Panc1 (cell line): Measurements from ENCODE around the gene RPL37A.

Experiments used
- SIN3A ChIP-seq: IDR thresholded peaks from 2 replicates; pipeline ENCODE4 v1.6.1; 2012; ENCODE audit warnings: low read depth, mild to moderate bottlenecking, low read length, moderate library complexity, borderline replicate concordance; ENCODE audit not compliant: insufficient read depth
- TCF7L2 ChIP-seq: IDR thresholded peaks from 2 replicates; pipeline ENCODE4 v1.6.1; 2011; ENCODE audit warnings: mild to moderate bottlenecking, low read depth, low read length, inconsistent platforms
- TF ChIP-seq, protein P1 (sequence below): fragments of 450-650 bp; IDR thresholded peaks from 2 replicates; pipeline ENCODE4 v1.5.1; 2017; ENCODE audit warnings: mild to moderate bottlenecking
- TF ChIP-seq, protein P2 (sequence below), 2 experiments: IDR thresholded peaks; 2 replicates each; pipeline ENCODE4 v1.6.1; 2011 to 2012; ENCODE audit warnings: low read depth in 2 of 2, control low read depth in 1 of 2, low read length in 1 of 2, mild to moderate bottlenecking in 1 of 2, moderate library complexity in 1 of 2; ENCODE audit not compliant: insufficient read depth in 1 of 2

DNA sequence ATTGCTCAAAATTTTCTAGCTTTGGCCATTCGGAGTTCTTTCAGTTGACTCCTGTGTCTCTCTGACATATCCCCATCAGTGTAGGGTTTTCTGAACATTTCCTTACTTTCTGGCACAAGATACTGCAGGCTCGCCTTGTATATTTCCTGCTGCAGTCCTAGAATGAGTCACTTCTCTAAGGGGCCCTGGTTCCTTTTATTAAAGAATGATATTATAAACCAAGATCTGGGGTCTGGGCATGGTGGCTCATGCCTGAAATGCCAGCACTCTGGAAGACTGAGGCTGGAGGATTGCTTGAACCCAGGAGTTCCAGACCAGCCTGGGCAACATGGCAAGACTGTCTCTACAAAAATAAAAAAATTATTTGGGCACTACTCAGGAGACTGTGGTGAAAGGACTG, 3.0 kb upstream of the RPL37A start:
- TF ChIP-seq, protein P1, sequence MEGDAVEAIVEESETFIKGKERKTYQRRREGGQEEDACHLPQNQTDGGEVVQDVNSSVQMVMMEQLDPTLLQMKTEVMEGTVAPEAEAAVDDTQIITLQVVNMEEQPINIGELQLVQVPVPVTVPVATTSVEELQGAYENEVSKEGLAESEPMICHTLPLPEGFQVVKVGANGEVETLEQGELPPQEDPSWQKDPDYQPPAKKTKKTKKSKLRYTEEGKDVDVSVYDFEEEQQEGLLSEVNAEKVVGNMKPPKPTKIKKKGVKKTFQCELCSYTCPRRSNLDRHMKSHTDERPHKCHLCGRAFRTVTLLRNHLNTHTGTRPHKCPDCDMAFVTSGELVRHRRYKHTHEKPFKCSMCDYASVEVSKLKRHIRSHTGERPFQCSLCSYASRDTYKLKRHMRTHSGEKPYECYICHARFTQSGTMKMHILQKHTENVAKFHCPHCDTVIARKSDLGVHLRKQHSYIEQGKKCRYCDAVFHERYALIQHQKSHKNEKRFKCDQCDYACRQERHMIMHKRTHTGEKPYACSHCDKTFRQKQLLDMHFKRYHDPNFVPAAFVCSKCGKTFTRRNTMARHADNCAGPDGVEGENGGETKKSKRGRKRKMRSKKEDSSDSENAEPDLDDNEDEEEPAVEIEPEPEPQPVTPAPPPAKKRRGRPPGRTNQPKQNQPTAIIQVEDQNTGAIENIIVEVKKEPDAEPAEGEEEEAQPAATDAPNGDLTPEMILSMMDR = no peak
- no peak for TF ChIP-seq SIN3A
- TF ChIP-seq, protein P2, sequence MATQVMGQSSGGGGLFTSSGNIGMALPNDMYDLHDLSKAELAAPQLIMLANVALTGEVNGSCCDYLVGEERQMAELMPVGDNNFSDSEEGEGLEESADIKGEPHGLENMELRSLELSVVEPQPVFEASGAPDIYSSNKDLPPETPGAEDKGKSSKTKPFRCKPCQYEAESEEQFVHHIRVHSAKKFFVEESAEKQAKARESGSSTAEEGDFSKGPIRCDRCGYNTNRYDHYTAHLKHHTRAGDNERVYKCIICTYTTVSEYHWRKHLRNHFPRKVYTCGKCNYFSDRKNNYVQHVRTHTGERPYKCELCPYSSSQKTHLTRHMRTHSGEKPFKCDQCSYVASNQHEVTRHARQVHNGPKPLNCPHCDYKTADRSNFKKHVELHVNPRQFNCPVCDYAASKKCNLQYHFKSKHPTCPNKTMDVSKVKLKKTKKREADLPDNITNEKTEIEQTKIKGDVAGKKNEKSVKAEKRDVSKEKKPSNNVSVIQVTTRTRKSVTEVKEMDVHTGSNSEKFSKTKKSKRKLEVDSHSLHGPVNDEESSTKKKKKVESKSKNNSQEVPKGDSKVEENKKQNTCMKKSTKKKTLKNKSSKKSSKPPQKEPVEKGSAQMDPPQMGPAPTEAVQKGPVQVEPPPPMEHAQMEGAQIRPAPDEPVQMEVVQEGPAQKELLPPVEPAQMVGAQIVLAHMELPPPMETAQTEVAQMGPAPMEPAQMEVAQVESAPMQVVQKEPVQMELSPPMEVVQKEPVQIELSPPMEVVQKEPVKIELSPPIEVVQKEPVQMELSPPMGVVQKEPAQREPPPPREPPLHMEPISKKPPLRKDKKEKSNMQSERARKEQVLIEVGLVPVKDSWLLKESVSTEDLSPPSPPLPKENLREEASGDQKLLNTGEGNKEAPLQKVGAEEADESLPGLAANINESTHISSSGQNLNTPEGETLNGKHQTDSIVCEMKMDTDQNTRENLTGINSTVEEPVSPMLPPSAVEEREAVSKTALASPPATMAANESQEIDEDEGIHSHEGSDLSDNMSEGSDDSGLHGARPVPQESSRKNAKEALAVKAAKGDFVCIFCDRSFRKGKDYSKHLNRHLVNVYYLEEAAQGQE (IDR thresholded peaks at IDR 0.05; ENCODE audit: insufficient read depth in 1 of 2, low read depth in 2 of 2, low read length in 1 of 2) = no peak
- TF ChIP-seq TCF7L2 = no peak
